Neural cell (in vitro differentiated cells): Measurements from ENCODE around the gene KCNK6. TPM values are rescaled to one million over a fixed set of nuclear protein-coding genes. Genes with fewer than 3 reads are reported as not detected.

Experiments used
- H2AFZ ChIP-seq: fragments of 200-600, 300-800 bp; sonication (generic), shearing (Covaris generic); 2 replicates; pipeline ENCODE4 v1.6.0; 2014; ENCODE audit warnings: low read depth, mild to moderate bottlenecking, antibody characterized with exemption, low read length, moderate library complexity
- H3F3A ChIP-seq: fragments of 200-600 bp; shearing (Covaris generic); 2 replicates; pipeline ENCODE4 v1.6.1; 2016; ENCODE audit warnings: mild to moderate bottlenecking, moderate library complexity, mixed read lengths, antibody characterized with exemption, low read length; ENCODE audit not compliant: insufficient read depth, poor library complexity, severe bottlenecking
- H3K27ac ChIP-seq: fragments of 200-600, 300-800 bp; sonication (generic), shearing (Covaris generic); 2 replicates; pipeline ENCODE4 v1.5.1; 2014; ENCODE audit warnings: mild to moderate bottlenecking, low read length, moderate library complexity
- H3K27me3 ChIP-seq: fragments of 300-800, 200-600 bp; sonication (generic), shearing (Covaris generic); 2 replicates; pipeline ENCODE4 v1.6.0; 2014; ENCODE audit warnings: mild to moderate bottlenecking, low read depth, low read length, moderate library complexity; ENCODE audit not compliant: insufficient read depth
- H3K36me3 ChIP-seq: fragments of 300-800, 200-600 bp; sonication (generic), shearing (Covaris generic); 2 replicates; pipeline ENCODE4 v1.5.1; 2014; ENCODE audit warnings: mild to moderate bottlenecking, antibody characterized with exemption, low read length, moderate library complexity; ENCODE audit not compliant: insufficient read depth
- H3K4me2 ChIP-seq: fragments of 300-800, 200-600 bp; sonication (generic), shearing (Covaris generic); 2 replicates; pipeline ENCODE4 v1.6.0; 2014; ENCODE audit warnings: mild to moderate bottlenecking, low read length
- H3K4me3 ChIP-seq: fragments of 300-800, 200-600 bp; sonication (generic), shearing (Covaris generic); 2 replicates; pipeline ENCODE4 v1.5.1; 2014; ENCODE audit warnings: mild to moderate bottlenecking, low read length, moderate library complexity
- H3K79me2 ChIP-seq: fragments of 200-600 bp; shearing (Covaris generic); replicated peaks from 2 replicates; pipeline ENCODE4 v1.6.0; 2014; ENCODE audit warnings: mild to moderate bottlenecking, low read length, moderate library complexity; ENCODE audit not compliant: insufficient read depth
- H3K9ac ChIP-seq: fragments of 300-800, 200-600 bp; sonication (generic), shearing (Covaris generic); 2 replicates; pipeline ENCODE4 v1.6.1; 2016; ENCODE audit warnings: mild to moderate bottlenecking, low read length, mixed read lengths
- H3K9me2 ChIP-seq: fragments of 200-600 bp; shearing (Covaris generic); 2 replicates; pipeline ENCODE4 v1.6.1; 2016; ENCODE audit warnings: mild to moderate bottlenecking, low read length, mixed read lengths; ENCODE audit not compliant: insufficient read depth
- H3K9me3 ChIP-seq: fragments of 200-600, 300-800 bp; sonication (generic), shearing (Covaris generic); 2 replicates; pipeline ENCODE4 v1.6.1; 2016; ENCODE audit warnings: mild to moderate bottlenecking, mixed run types, low read length, moderate library complexity, mixed read lengths
- H4K20me1 ChIP-seq: fragments of 200-600 bp; shearing (Covaris generic); 2 replicates; pipeline ENCODE4 v1.6.1; 2016; ENCODE audit warnings: mild to moderate bottlenecking, mixed run types; ENCODE audit not compliant: insufficient read depth
- EP300 ChIP-seq: fragments of 450-650 bp; conservative IDR thresholded peaks from 2 replicates; pipeline ENCODE4 v1.6.1; 2014; ENCODE audit warnings: antibody characterized with exemption, mild to moderate bottlenecking, moderate library complexity; ENCODE audit not compliant: poor library complexity, severe bottlenecking
- EZH2 ChIP-seq: fragments of 200-600, 300-800 bp; shearing (Covaris generic), sonication (generic); IDR thresholded peaks from 2 replicates; pipeline ENCODE4 v1.6.1; 2014; ENCODE audit warnings: antibody characterized with exemption, low read length, borderline replicate concordance, mild to moderate bottlenecking; ENCODE audit not compliant: insufficient read depth, poor library complexity, severe bottlenecking
- MXI1 ChIP-seq: fragments of 450-650 bp; conservative IDR thresholded peaks from 2 replicates; pipeline ENCODE4 v1.6.1; 2014; ENCODE audit warnings: antibody characterized with exemption, mild to moderate bottlenecking; ENCODE audit not compliant: poor library complexity, severe bottlenecking
- POLR2AphosphoS5 ChIP-seq: IDR thresholded peaks from 2 replicates; pipeline ENCODE4 v1.6.1; 2012
- RAD21 ChIP-seq: fragments of 450-650 bp; conservative IDR thresholded peaks from 2 replicates; pipeline ENCODE4 v1.6.1; 2014; ENCODE audit warnings: antibody characterized with exemption, mild to moderate bottlenecking, moderate library complexity
- SMC3 ChIP-seq: fragments of 450-650 bp; conservative IDR thresholded peaks from 2 replicates; pipeline ENCODE4 v1.6.1; 2014; ENCODE audit warnings: antibody characterized with exemption, mild to moderate bottlenecking, moderate library complexity; ENCODE audit not compliant: poor library complexity
- TAF1 ChIP-seq: IDR thresholded peaks from 2 replicates; pipeline ENCODE4 v1.6.1; 2012; ENCODE audit warnings: low read depth
- polyA plus RNA-seq: library from polyadenylated mRNA; depleted of rRNA; stranded (reverse); fragments of >200 nt; gene quantifications from 2 replicates; pipeline ENCODE4 v1.2.3, GENCODE V29; 2014
- TF ChIP-seq, protein P1 (sequence below): fragments of 450-650 bp; IDR thresholded peaks from 2 replicates; pipeline ENCODE4 v1.5.1; 2014; ENCODE audit warnings: antibody characterized with exemption, mild to moderate bottlenecking, moderate library complexity; ENCODE audit not compliant: poor library complexity, severe bottlenecking
- TF ChIP-seq, protein P2 (sequence below): IDR thresholded peaks from 2 replicates; pipeline ENCODE4 v1.6.1; 2012; ENCODE audit warnings: borderline replicate concordance

Gene KCNK6
- polyA plus RNA-seq, 1 donor from 2014 or later = not detected

DNA sequence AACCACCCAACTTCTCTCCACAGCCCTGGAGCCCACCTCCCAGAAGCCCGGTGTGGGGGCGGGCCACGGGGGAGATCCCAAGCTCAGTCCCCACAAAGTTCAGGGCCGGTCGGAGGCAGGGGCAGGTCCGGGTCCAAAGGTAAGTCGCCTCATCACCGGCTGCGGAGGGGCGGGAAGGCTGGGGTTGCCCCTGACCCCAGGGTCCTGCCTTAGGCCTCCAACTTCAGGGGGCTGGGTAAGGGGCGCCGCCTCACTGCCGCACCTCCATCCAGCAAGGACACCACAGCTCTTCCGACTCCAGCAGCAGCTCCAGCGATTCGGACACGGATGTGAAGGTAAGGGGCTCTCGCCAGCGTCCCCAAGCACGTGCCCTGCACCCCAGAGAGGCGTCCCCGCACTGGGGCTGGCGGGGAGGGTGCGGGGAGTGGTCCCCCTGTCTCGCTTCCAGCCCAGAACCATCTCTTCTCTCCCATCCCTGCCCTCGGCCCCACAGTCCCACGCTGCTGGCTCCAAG lies 15.2 kb upstream of the KCNK6 start:
- H3K4me3 ChIP-seq = no peak overlapping the region
- no peak overlapping the region for H3K9ac ChIP-seq
- no peaks in the 10 kb centered on the region for H3K36me3 ChIP-seq
- no peak overlapping the region for H2AFZ ChIP-seq
- H3F3A ChIP-seq = no peaks in the 10 kb centered on the region
- no peak overlapping the region for H3K27ac ChIP-seq
- H3K9me2 ChIP-seq = no peaks in the 10 kb centered on the region
- no peaks in the 10 kb centered on the region for H4K20me1 ChIP-seq
- H3K79me2 ChIP-seq = no peaks in the 10 kb centered on the region
- no peak overlapping the region for H3K4me2 ChIP-seq
- no peak for TF ChIP-seq EZH2
- no peak for TF ChIP-seq MXI1
- no peak for TF ChIP-seq SMC3
- no peak for TF ChIP-seq RAD21
- TF ChIP-seq POLR2AphosphoS5 = no peak
- TF ChIP-seq TAF1 = no peak
- TF ChIP-seq EP300 = no peak
- TF ChIP-seq, protein P1, sequence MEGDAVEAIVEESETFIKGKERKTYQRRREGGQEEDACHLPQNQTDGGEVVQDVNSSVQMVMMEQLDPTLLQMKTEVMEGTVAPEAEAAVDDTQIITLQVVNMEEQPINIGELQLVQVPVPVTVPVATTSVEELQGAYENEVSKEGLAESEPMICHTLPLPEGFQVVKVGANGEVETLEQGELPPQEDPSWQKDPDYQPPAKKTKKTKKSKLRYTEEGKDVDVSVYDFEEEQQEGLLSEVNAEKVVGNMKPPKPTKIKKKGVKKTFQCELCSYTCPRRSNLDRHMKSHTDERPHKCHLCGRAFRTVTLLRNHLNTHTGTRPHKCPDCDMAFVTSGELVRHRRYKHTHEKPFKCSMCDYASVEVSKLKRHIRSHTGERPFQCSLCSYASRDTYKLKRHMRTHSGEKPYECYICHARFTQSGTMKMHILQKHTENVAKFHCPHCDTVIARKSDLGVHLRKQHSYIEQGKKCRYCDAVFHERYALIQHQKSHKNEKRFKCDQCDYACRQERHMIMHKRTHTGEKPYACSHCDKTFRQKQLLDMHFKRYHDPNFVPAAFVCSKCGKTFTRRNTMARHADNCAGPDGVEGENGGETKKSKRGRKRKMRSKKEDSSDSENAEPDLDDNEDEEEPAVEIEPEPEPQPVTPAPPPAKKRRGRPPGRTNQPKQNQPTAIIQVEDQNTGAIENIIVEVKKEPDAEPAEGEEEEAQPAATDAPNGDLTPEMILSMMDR = no peak
- TF ChIP-seq, protein P2, sequence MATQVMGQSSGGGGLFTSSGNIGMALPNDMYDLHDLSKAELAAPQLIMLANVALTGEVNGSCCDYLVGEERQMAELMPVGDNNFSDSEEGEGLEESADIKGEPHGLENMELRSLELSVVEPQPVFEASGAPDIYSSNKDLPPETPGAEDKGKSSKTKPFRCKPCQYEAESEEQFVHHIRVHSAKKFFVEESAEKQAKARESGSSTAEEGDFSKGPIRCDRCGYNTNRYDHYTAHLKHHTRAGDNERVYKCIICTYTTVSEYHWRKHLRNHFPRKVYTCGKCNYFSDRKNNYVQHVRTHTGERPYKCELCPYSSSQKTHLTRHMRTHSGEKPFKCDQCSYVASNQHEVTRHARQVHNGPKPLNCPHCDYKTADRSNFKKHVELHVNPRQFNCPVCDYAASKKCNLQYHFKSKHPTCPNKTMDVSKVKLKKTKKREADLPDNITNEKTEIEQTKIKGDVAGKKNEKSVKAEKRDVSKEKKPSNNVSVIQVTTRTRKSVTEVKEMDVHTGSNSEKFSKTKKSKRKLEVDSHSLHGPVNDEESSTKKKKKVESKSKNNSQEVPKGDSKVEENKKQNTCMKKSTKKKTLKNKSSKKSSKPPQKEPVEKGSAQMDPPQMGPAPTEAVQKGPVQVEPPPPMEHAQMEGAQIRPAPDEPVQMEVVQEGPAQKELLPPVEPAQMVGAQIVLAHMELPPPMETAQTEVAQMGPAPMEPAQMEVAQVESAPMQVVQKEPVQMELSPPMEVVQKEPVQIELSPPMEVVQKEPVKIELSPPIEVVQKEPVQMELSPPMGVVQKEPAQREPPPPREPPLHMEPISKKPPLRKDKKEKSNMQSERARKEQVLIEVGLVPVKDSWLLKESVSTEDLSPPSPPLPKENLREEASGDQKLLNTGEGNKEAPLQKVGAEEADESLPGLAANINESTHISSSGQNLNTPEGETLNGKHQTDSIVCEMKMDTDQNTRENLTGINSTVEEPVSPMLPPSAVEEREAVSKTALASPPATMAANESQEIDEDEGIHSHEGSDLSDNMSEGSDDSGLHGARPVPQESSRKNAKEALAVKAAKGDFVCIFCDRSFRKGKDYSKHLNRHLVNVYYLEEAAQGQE = no peak
- H3K27me3 ChIP-seq = no peaks in the 10 kb centered on the region
- no peaks in the 10 kb centered on the region for H3K9me3 ChIP-seq

DNA sequence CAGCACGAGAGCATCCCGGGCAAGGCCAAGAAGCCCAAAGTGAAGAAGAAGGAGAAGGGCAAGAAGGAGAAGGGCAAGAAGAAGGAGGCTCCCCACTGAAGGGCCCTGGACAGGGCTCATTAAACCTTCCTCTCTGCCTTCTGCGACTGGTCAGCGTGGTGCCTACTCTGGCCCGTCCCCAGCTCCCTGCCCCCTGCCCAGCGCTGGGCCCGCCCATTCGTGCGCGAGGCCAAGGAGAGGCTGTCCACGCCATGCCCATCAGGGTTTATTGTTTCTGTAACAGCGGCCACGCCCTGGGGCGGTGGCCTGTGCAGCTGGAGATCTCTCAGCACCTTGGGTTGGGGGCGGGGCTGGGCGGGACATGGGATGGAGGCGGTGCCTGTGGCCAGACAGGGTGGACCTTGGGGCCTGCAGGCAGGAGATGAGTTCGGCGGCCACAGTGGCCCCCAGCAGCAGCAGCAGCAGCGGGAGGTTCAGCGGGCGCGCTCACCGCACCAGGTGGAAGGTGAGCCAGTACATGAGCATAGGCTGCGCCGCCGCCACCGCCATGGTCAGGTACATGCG lies 14.7 kb upstream of the KCNK6 start:
- Histone ChIP-seq H3K36me3 (no peaks in the 10 kb centered on the region), H3F3A (no peaks in the 10 kb centered on the region), H3K79me2 (no peaks in the 10 kb centered on the region), H4K20me1 (no peaks in the 10 kb centered on the region), H2AFZ (no peak overlapping the region), H3K27ac (no peak overlapping the region), H3K27me3 (no peaks in the 10 kb centered on the region), H3K9me3 (no peaks in the 10 kb centered on the region), H3K9me2 (no peaks in the 10 kb centered on the region), H3K4me3 (no peak overlapping the region), H3K9ac (no peak overlapping the region), H3K4me2 (no peak overlapping the region)
- no peak for TF ChIP-seq EZH2
- TF ChIP-seq POLR2AphosphoS5 = no peak
- TF ChIP-seq MXI1 = no peak
- TF ChIP-seq TAF1 = no peak
- TF ChIP-seq, protein P1 = no peak
- TF ChIP-seq, protein P2 = no peak
- TF ChIP-seq SMC3 = no peak
- no peak for TF ChIP-seq EP300
- no peak for TF ChIP-seq RAD21
